GM18505 (cell line): ENCODE results near the gene FAM240A.
"Not testable (repeated sequence)": the region's sequence is repeated elsewhere in the genome, so short reads cannot be mapped to it uniquely, and the experiment has no call there.

Source experiments
- ATAC-seq: cut with Tn5 transposase; IDR thresholded peaks from one replicate; pipeline ENCODE4 v1.9.1; 2021; ENCODE audit not compliant: unreplicated experiment
- POLR2A ChIP-seq: IDR thresholded peaks from 4 replicates; pipeline ENCODE4 v1.6.1; 2011; ENCODE audit warnings: borderline replicate concordance; ENCODE audit not compliant: insufficient read depth, insufficient read length; ENCODE audit errors: extremely low read depth

FAM240A gene

GRCh38 chr3:46612324-46612723 is at the start of gene FAM240A:
Gene FAM240A (plus strand): TSS chr3:46612525. CDS start chr3:46612684, 159 bp downstream.
- no peak for TF ChIP-seq POLR2A
- ATAC-seq = no peak

GRCh38 chr3:46564190-46565021 is 47.9 kb upstream of the FAM240A start:
- TF ChIP-seq POLR2A = no peak
- no peak for ATAC-seq

GRCh38 chr3:46565077-46565476 is 47.2 kb upstream of the FAM240A start:
- TF ChIP-seq POLR2A = no peak
- ATAC-seq = no peak

- ATAC-seq = no peak
- TF ChIP-seq POLR2A = no peak
Measured at GRCh38 chr3:46565607-46566039, 46.7 kb upstream of the FAM240A start.

- no peak for TF ChIP-seq POLR2A
- no peak for ATAC-seq
Measured at GRCh38 chr3:46566040-46566641, 46.2 kb upstream of the FAM240A start, which contains the start of gene LRRC2. Gene LRRC2 (minus strand): TSS chr3:46566302. CDS start chr3:46551591, 14,711 bp downstream.

- ATAC-seq = no peak
- TF ChIP-seq POLR2A = no peak
Measured at GRCh38 chr3:46571684-46572083, 40.6 kb upstream of the FAM240A start.

- TF ChIP-seq POLR2A = no peak
- no peak for ATAC-seq
Measured at GRCh38 chr3:46573701-46574100, 38.6 kb upstream of the FAM240A start.

GRCh38 chr3:46574243-46574646 is 38.1 kb upstream of the FAM240A start:
- TF ChIP-seq POLR2A = no peak
- ATAC-seq = no peak

- TF ChIP-seq POLR2A = no peak
- ATAC-seq = no peak
Measured at GRCh38 chr3:46574881-46575576, 37.3 kb upstream of the FAM240A start.

GRCh38 chr3:46575577-46576222 is 36.6 kb upstream of the FAM240A start:
- TF ChIP-seq POLR2A = no peak
- no peak for ATAC-seq

- TF ChIP-seq POLR2A = no peak
- no peak for ATAC-seq
Measured at GRCh38 chr3:46576386-46576785, 35.9 kb upstream of the FAM240A start.

GRCh38 chr3:46576879-46577278 is 35.4 kb upstream of the FAM240A start:
- no peak for ATAC-seq

GRCh38 chr3:46577580-46578249 is 34.6 kb upstream of the FAM240A start:
- ATAC-seq = not testable (repeated sequence)

More at GRCh38 chr3:46576879-46577278, 35.4 kb upstream of the FAM240A start:
- TF ChIP-seq POLR2A = no peak
